Neural progenitor cell (in vitro differentiated cells): Measurements from ENCODE around the gene CENPVL3.
"Not testable (repeated sequence)": the region's sequence is repeated elsewhere in the genome, so short reads cannot be mapped to it uniquely, and the experiment has no call there.

Source experiments
- CTCF ChIP-seq: fragments of 200-600 bp; sonication (generic); IDR thresholded peaks from 2 replicates; pipeline ENCODE4 v1.5.1; 2017; ENCODE audit warnings: antibody characterized with exemption, mild to moderate bottlenecking
- EZH2 ChIP-seq: fragments of 200-600 bp; sonication (generic); IDR thresholded peaks from 2 replicates; pipeline ENCODE4 v1.6.1; 2017; ENCODE audit warnings: antibody characterized with exemption, mild to moderate bottlenecking, moderate library complexity

GRCh38 chrX:51618241-51619155 is at the start of gene CENPVL3:
- not testable (repeated sequence) for TF ChIP-seq CTCF, EZH2
